ENCODE results near the gene GUCD1. TPM values are rescaled to one million over a fixed set of nuclear protein-coding genes. Genes with fewer than 3 reads are reported as not detected.

GUCD1 gene
- total RNA-seq, 2 experiments from 2014 or later, result 109 to 124 TPM

GRCh38 chr22:24496234-24496633 lies 58.7 kb downstream of the GUCD1 start:
- ChIA-PET CTCF (interaction anchor here (1.0 to 1.8 kb wide), 3 partner anchors 14 to 72 kb away, joined by 3 to 6 read pairs (median 5); no protein-coding TSS in a partner anchor), POLR2A (interaction anchor here (1.5 kb wide), 1 partner anchor 10 kb away, joined by 4 read pairs; no protein-coding TSS in a partner anchor)
- H3K27ac Mint-ChIP-seq, result no peak overlapping the region
- intact Hi-C loops (cut with DNase I, micrococcal nuclease), result no loop called here
- H3K27me3 Mint-ChIP-seq, result peaks cover 26% of the 10 kb centered on the region
- peaks cover 9% of the 10 kb centered on the region for H3K4me1 Mint-ChIP-seq
- no peak overlapping the region for H3K4me3 Mint-ChIP-seq
- no peaks in the 10 kb centered on the region for H3K9me3 Mint-ChIP-seq (ENCODE audit: low read depth)
- ATAC-seq, result no peak
- DNase-seq, result no peak
- H3K36me3 Mint-ChIP-seq (ENCODE audit: low read depth), result no peaks in the 10 kb centered on the region

- CTCF ChIA-PET, result no interaction called here
- H3K4me1 Mint-ChIP-seq, result peaks cover 9% of the 10 kb centered on the region
- no peaks in the 10 kb centered on the region for H3K9me3 Mint-ChIP-seq (ENCODE audit: low read depth)
- POLR2A ChIA-PET, result no interaction called here
- no peak for ATAC-seq
- no peak overlapping the region for H3K4me3 Mint-ChIP-seq
- peaks cover 26% of the 10 kb centered on the region for H3K27me3 Mint-ChIP-seq
- intact Hi-C loops (cut with DNase I, micrococcal nuclease), result no loop called here
- no peaks in the 10 kb centered on the region for H3K36me3 Mint-ChIP-seq (ENCODE audit: low read depth)
- no peak overlapping the region for H3K27ac Mint-ChIP-seq
- DNase-seq, result no peak
Observed at GRCh38 chr22:24495365-24495675, 59.6 kb downstream of the GUCD1 start.

- no peaks in the 10 kb centered on the region for H3K9me3 Mint-ChIP-seq (ENCODE audit: low read depth)
- H3K27ac Mint-ChIP-seq, result no peak within 1 kb of the TSS
- ChIA-PET POLR2A (no interaction called here), CTCF (no interaction called here)
- H3K4me3 Mint-ChIP-seq, result no peak within 1 kb of the TSS
- no peak for ATAC-seq
- intact Hi-C loops (cut with DNase I, micrococcal nuclease), result no loop called here
- peaks cover 9% of the 10 kb centered on the region for H3K4me1 Mint-ChIP-seq
- DNase-seq, result no peak
- H3K27me3 Mint-ChIP-seq, result peaks cover 26% of the 10 kb centered on the region
- no peaks in the 10 kb centered on the region for H3K36me3 Mint-ChIP-seq (ENCODE audit: low read depth)
Observed at GRCh38 chr22:24494528-24495364, 60.2 kb downstream of the GUCD1 start, which contains the start of gene UPB1. TSS of gene UPB1 (plus strand) at chr22:24495332. CDS start at chr22:24495404, 72 bp downstream.

- no peak for ATAC-seq
- no peak for DNase-seq
- Mint-ChIP-seq H3K9me3 (ENCODE audit: low read depth) (no peaks in the 10 kb centered on the region), H3K4me3 (no peak overlapping the region), H3K4me1 (peaks cover 9% of the 10 kb centered on the region), H3K27me3 (peaks cover 26% of the 10 kb centered on the region), H3K36me3 (ENCODE audit: low read depth) (no peaks in the 10 kb centered on the region), H3K27ac (no peak overlapping the region)
- ChIA-PET CTCF (interaction anchor here (0.9 to 1.4 kb wide), 2 partner anchors 33 to 74 kb away, joined by 3 to 5 read pairs; no protein-coding TSS in a partner anchor), POLR2A (no interaction called here)
- intact Hi-C loops (cut with DNase I, micrococcal nuclease), result no loop called here
Observed at GRCh38 chr22:24494167-24494527, 60.8 kb downstream of the GUCD1 start.

GRCh38 chr22:24492391-24492790 lies 62.5 kb downstream of the GUCD1 start:
- ChIA-PET POLR2A (no interaction called here), CTCF (no interaction called here)
- no peak for ATAC-seq
- H3K9me3 Mint-ChIP-seq (ENCODE audit: low read depth), result no peaks in the 10 kb centered on the region
- H3K4me3 Mint-ChIP-seq, result no peak overlapping the region
- intact Hi-C loops (cut with DNase I, micrococcal nuclease), result no loop called here
- no peaks in the 10 kb centered on the region for H3K4me1 Mint-ChIP-seq
- no peaks in the 10 kb centered on the region for H3K36me3 Mint-ChIP-seq (ENCODE audit: low read depth)
- H3K27me3 Mint-ChIP-seq, result peaks cover 26% of the 10 kb centered on the region
- no peak for DNase-seq
- H3K27ac Mint-ChIP-seq, result no peak overlapping the region

Other genes with a start within 250 kb of the GUCD1 start
- 10 to 100 TPM; 30.6 to 31.3 TPM for gene ADORA2A, start 127.5 kb downstream of the GUCD1 start, total RNA-seq
- under 1 TPM; 0.16 to 0.28 TPM for gene UPB1, start 59.8 kb downstream of the GUCD1 start, total RNA-seq
- gene SNRPD3, start 861 bp upstream of the GUCD1 start, total RNA-seq, result 100 to 1,000 TPM; 156 to 232 TPM
- gene LRRC75B, start 37.9 kb upstream of the GUCD1 start, total RNA-seq, result under 1 TPM; 0.56 to 0.98 TPM
- 10 to 100 TPM; 32.4 to 34.9 TPM for gene GGT1, start 48.1 kb upstream of the GUCD1 start, total RNA-seq
- not detected for gene PIWIL3, start 219.6 kb upstream of the GUCD1 start, total RNA-seq

Measured in activated CD4-positive, alpha-beta T cell treated with anti-CD3 and anti-CD28 coated beads for 36 hours (primary cell).